ENCODE measurements around the gene TRMT5. TPM values are rescaled to one million over a fixed set of nuclear protein-coding genes. Genes with fewer than 3 reads are reported as not detected.

The TRMT5 gene
- total RNA-seq, 1 donor from 2014 or later = 8.5 TPM

- Histone ChIP-seq H3K27me3 (ENCODE audit: control insufficient read depth, insufficient read depth, low read length) (no peaks in the 10 kb centered on the region), H3K4me3 (ENCODE audit: low read depth, low read length) (no peak overlapping the region), H3K36me3 (ENCODE audit: control insufficient read depth, insufficient read depth, low read length) (no peaks in the 10 kb centered on the region)
- TF ChIP-seq CTCF (IDR thresholded peaks at IDR 0.05; ENCODE audit: insufficient read depth, low read length, poor library complexity, severe bottlenecking) = no peak
- DNase-seq (ENCODE audit: low read depth) = no peak
Observed at GRCh38 chr14:60972295-60972694, 8.6 kb downstream of the TRMT5 start.

GRCh38 chr14:60971271-60971670 lies 9.6 kb downstream of the TRMT5 start:
- Histone ChIP-seq H3K27me3 (ENCODE audit: control insufficient read depth, insufficient read depth, low read length) (no peaks in the 10 kb centered on the region), H3K36me3 (ENCODE audit: control insufficient read depth, insufficient read depth, low read length) (no peaks in the 10 kb centered on the region), H3K4me3 (ENCODE audit: low read depth, low read length) (no peak overlapping the region)
- TF ChIP-seq CTCF (IDR thresholded peaks at IDR 0.05; ENCODE audit: insufficient read depth, low read length, poor library complexity, severe bottlenecking) = no peak
- DNase-seq (ENCODE audit: low read depth) = no peak

GRCh38 chr14:60970146-60970545 lies 10.7 kb downstream of the TRMT5 start:
- peak; percentile 39 for DNase-seq (ENCODE audit: low read depth)
- no peaks in the 10 kb centered on the region for H3K27me3 ChIP-seq (ENCODE audit: control insufficient read depth, insufficient read depth, low read length)
- TF ChIP-seq CTCF (IDR thresholded peaks at IDR 0.05; ENCODE audit: insufficient read depth, low read length, poor library complexity, severe bottlenecking) = no peak
- no peak overlapping the region for H3K4me3 ChIP-seq (ENCODE audit: low read depth, low read length)
- H3K36me3 ChIP-seq (ENCODE audit: control insufficient read depth, insufficient read depth, low read length) = no peaks in the 10 kb centered on the region

- TF ChIP-seq CTCF (IDR thresholded peaks at IDR 0.05; ENCODE audit: insufficient read depth, low read length, poor library complexity, severe bottlenecking) = no peak
- no peak overlapping the region for H3K4me3 ChIP-seq (ENCODE audit: low read depth, low read length)
- H3K36me3 ChIP-seq (ENCODE audit: control insufficient read depth, insufficient read depth, low read length) = no peaks in the 10 kb centered on the region
- H3K27me3 ChIP-seq (ENCODE audit: control insufficient read depth, insufficient read depth, low read length) = no peaks in the 10 kb centered on the region
- no peak for DNase-seq (ENCODE audit: low read depth)
Observed at GRCh38 chr14:60968671-60969070, 12.2 kb downstream of the TRMT5 start.

- Histone ChIP-seq H3K4me3 (ENCODE audit: low read depth, low read length) (no peak overlapping the region), H3K27me3 (ENCODE audit: control insufficient read depth, insufficient read depth, low read length) (no peaks in the 10 kb centered on the region), H3K36me3 (ENCODE audit: control insufficient read depth, insufficient read depth, low read length) (no peaks in the 10 kb centered on the region)
- no peak for DNase-seq (ENCODE audit: low read depth)
- TF ChIP-seq CTCF (IDR thresholded peaks at IDR 0.05; ENCODE audit: insufficient read depth, low read length, poor library complexity, severe bottlenecking) = no peak
Observed at GRCh38 chr14:60968099-60968498, 12.8 kb downstream of the TRMT5 start.

GRCh38 chr14:60965402-60965801 lies 15.5 kb downstream of the TRMT5 start:
- TF ChIP-seq CTCF (IDR thresholded peaks at IDR 0.05; ENCODE audit: insufficient read depth, low read length, poor library complexity, severe bottlenecking) = no peak
- H3K27me3 ChIP-seq (ENCODE audit: control insufficient read depth, insufficient read depth, low read length) = no peaks in the 10 kb centered on the region
- no peak for DNase-seq (ENCODE audit: low read depth)
- no peak overlapping the region for H3K4me3 ChIP-seq (ENCODE audit: low read depth, low read length)
- H3K36me3 ChIP-seq (ENCODE audit: control insufficient read depth, insufficient read depth, low read length) = no peaks in the 10 kb centered on the region

All from kidney epithelial cell (primary cell).